Ovary (tissue), 3 donors: ENCODE measurements around the gene ME3.

Experiments used
- EP300 ChIP-seq: sonication (generic); formaldehyde crosslinking; IDR thresholded peaks from one replicate; pipeline ENCODE4 v1.6.1; 2017; ENCODE audit warnings: antibody characterized with exemption
- POLR2A ChIP-seq: fragments of 450-650 bp; IDR thresholded peaks from one replicate; pipeline ENCODE4 v1.6.1; 2017; ENCODE audit warnings: antibody characterized with exemption, mild to moderate bottlenecking, moderate library complexity
- TF ChIP-seq, protein P1 (sequence below), 3 donors: fragments of 450-650 bp in 2 of 3; fragments of 200-600 bp in 1 of 3; IDR thresholded peaks; one replicate each; pipeline versions ENCODE4 v1.5.1 to v1.8.0; 2016 to 2022; ENCODE audit warnings: antibody characterized with exemption in 3 of 3, mild to moderate bottlenecking in 1 of 3
- donor health status: DM: no; HTN: no; CAD: no.

DNA sequence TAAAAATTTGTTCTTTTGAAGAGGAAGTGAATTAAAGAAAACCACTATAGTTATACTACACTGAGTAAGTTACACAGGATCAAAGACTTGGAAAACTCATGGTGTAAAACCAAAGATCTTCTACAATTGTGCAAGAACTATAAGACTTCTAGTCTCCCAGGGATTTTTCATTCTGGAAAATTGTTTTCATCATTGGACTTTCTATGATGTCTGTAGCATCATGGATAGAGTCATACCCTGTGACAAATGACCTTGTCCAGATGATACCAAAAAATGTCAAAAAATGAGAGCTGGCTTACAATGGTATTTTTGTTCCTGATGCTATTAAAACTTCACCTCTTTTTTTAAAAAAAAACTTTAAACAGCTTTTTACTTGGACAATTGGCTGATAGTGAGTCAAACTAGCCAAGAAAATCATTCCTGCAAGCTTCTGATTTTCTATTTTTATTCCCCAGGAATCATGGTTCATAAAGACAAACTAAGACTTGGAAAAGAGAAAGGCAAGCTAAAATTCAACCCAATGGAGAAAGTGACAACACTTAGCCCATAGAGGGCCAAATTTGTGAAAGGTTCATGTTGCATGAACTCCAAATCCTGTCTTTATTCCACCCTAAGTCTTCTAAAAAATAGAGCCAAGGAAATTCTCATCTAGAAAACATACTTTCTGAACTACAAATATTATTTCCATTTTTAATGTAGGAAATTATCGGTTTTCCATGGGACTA is 30.7 kb downstream of the ME3 start:
- TF ChIP-seq, protein P1, sequence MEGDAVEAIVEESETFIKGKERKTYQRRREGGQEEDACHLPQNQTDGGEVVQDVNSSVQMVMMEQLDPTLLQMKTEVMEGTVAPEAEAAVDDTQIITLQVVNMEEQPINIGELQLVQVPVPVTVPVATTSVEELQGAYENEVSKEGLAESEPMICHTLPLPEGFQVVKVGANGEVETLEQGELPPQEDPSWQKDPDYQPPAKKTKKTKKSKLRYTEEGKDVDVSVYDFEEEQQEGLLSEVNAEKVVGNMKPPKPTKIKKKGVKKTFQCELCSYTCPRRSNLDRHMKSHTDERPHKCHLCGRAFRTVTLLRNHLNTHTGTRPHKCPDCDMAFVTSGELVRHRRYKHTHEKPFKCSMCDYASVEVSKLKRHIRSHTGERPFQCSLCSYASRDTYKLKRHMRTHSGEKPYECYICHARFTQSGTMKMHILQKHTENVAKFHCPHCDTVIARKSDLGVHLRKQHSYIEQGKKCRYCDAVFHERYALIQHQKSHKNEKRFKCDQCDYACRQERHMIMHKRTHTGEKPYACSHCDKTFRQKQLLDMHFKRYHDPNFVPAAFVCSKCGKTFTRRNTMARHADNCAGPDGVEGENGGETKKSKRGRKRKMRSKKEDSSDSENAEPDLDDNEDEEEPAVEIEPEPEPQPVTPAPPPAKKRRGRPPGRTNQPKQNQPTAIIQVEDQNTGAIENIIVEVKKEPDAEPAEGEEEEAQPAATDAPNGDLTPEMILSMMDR (IDR thresholded peaks at IDR 0.05) = no peak
- no peak for TF ChIP-seq EP300
- TF ChIP-seq POLR2A = no peak
